ENCODE results near the gene ANKRD23. TPM values are rescaled to one million over a fixed set of nuclear protein-coding genes. Genes with fewer than 3 reads are reported as not detected.

ANKRD23 gene
- total RNA-seq, 2 experiments from 2014 or later = 6.5 to 6.7 TPM

DNA sequence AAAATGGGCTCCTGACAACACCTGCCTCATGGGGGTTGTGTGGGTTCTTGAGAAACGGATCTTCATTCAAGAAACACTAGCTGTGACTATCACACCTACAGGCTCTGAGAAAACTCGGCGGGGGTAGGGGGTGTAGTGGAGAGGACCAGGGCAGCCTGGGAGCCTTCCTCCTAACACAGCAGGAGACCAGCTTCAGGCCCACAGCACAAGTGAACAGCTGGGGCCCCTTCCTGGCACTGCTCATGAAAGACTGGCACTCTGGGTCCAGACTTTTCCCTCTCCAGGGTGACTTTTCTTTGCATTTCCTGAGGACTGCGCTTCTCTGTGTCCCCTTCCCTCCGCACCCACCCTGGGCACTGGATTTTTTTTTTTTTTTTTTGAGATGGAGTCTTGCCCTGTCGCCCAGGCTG lies 33.2 kb upstream of the ANKRD23 start:
- DNase-seq (ENCODE audit: low spot score) = no peak
- ChIA-PET POLR2A (no interaction called here), CTCF (ENCODE audit: unreplicated experiment) (no interaction called here)
- Histone ChIP-seq H3K4me2 (ENCODE audit: low read length) (no peak overlapping the region), H3K36me3 (ENCODE audit: insufficient read depth, low read length) (no peaks in the 10 kb centered on the region), H3K4me3 (ENCODE audit: low read depth, low read length, poor library complexity, severe bottlenecking) (no peak overlapping the region), H3K79me2 (ENCODE audit: insufficient read depth, low read depth, low read length) (no peaks in the 10 kb centered on the region), H3K4me1 (ENCODE audit: insufficient read depth, low read length, poor library complexity, severe bottlenecking) (peaks cover 3% of the 10 kb centered on the region), H3K27ac (ENCODE audit: low read depth, low read length, poor library complexity, severe bottlenecking) (no peak overlapping the region), H3K9me3 (ENCODE audit: low read length) (no peaks in the 10 kb centered on the region), H4K20me1 (ENCODE audit: insufficient read depth, low read length) (no peaks in the 10 kb centered on the region), H3K9me2 (ENCODE audit: insufficient read depth, low read length) (no peaks in the 10 kb centered on the region), H2AFZ (ENCODE audit: low read length) (no peak overlapping the region)
- TF ChIP-seq, protein P1, sequence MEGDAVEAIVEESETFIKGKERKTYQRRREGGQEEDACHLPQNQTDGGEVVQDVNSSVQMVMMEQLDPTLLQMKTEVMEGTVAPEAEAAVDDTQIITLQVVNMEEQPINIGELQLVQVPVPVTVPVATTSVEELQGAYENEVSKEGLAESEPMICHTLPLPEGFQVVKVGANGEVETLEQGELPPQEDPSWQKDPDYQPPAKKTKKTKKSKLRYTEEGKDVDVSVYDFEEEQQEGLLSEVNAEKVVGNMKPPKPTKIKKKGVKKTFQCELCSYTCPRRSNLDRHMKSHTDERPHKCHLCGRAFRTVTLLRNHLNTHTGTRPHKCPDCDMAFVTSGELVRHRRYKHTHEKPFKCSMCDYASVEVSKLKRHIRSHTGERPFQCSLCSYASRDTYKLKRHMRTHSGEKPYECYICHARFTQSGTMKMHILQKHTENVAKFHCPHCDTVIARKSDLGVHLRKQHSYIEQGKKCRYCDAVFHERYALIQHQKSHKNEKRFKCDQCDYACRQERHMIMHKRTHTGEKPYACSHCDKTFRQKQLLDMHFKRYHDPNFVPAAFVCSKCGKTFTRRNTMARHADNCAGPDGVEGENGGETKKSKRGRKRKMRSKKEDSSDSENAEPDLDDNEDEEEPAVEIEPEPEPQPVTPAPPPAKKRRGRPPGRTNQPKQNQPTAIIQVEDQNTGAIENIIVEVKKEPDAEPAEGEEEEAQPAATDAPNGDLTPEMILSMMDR (conservative IDR thresholded peaks at IDR 0.05; ENCODE audit: low read length) = no peak
- TF ChIP-seq EZH2phosphoT487 (IDR thresholded peaks at IDR 0.05; ENCODE audit: borderline replicate concordance, low read depth, low read length) = no peak
- intact Hi-C loops (cut with micrococcal nuclease; ENCODE audit: unreplicated experiment) = no loop called here
- BruUV-seq (replicated peaks) = no TSS peak

- Histone ChIP-seq H3K79me2 (ENCODE audit: insufficient read depth, low read depth, low read length) (no peaks in the 10 kb centered on the region), H2AFZ (ENCODE audit: low read length) (no peak overlapping the region), H3K4me3 (ENCODE audit: low read depth, low read length, poor library complexity, severe bottlenecking) (no peak overlapping the region), H3K9me2 (ENCODE audit: insufficient read depth, low read length) (no peaks in the 10 kb centered on the region), H3K4me2 (ENCODE audit: low read length) (no peak overlapping the region), H3K9me3 (ENCODE audit: low read length) (no peaks in the 10 kb centered on the region), H3K4me1 (ENCODE audit: insufficient read depth, low read length, poor library complexity, severe bottlenecking) (peaks cover 3% of the 10 kb centered on the region), H3K27ac (ENCODE audit: low read depth, low read length, poor library complexity, severe bottlenecking) (no peak overlapping the region), H4K20me1 (ENCODE audit: insufficient read depth, low read length) (no peaks in the 10 kb centered on the region), H3K36me3 (ENCODE audit: insufficient read depth, low read length) (no peaks in the 10 kb centered on the region)
- TF ChIP-seq, protein P1 (conservative IDR thresholded peaks at IDR 0.05; ENCODE audit: low read length) = no peak
- TF ChIP-seq EZH2phosphoT487 (IDR thresholded peaks at IDR 0.05; ENCODE audit: borderline replicate concordance, low read depth, low read length) = no peak
- CTCF ChIA-PET (ENCODE audit: unreplicated experiment) = no interaction called here
- intact Hi-C loops (cut with micrococcal nuclease; ENCODE audit: unreplicated experiment) = no loop called here
- POLR2A ChIA-PET = no interaction called here
- no peak for DNase-seq (ENCODE audit: low spot score)
- no TSS peak for BruUV-seq (replicated peaks)
These were observed 32.6 kb upstream of the ANKRD23 start for GRCh38 chr2:96876269-96877041.

- POLR2A ChIA-PET = interaction anchor here (0.6 kb wide), 1 partner anchor 229 kb away, joined by 3 read pairs; no protein-coding TSS in a partner anchor
These were observed 31.9 kb upstream of the ANKRD23 start for GRCh38 chr2:96875498-96876268.

More at GRCh38 chr2:96875498-96876268, 31.9 kb upstream of the ANKRD23 start:
- no peak overlapping the region for H3K27ac ChIP-seq (ENCODE audit: low read depth, low read length, poor library complexity, severe bottlenecking)
- no peak overlapping the region for H2AFZ ChIP-seq (ENCODE audit: low read length)
- no peak for DNase-seq (ENCODE audit: low spot score)
- no peaks in the 10 kb centered on the region for H3K36me3 ChIP-seq (ENCODE audit: insufficient read depth, low read length)
- peaks cover 3% of the 10 kb centered on the region for H3K4me1 ChIP-seq (ENCODE audit: insufficient read depth, low read length, poor library complexity, severe bottlenecking)
- intact Hi-C loops (cut with micrococcal nuclease; ENCODE audit: unreplicated experiment) = no loop called here
- CTCF ChIA-PET (ENCODE audit: unreplicated experiment) = no interaction called here
- TF ChIP-seq EZH2phosphoT487 (IDR thresholded peaks at IDR 0.05; ENCODE audit: borderline replicate concordance, low read depth, low read length) = no peak
- TF ChIP-seq, protein P1 (conservative IDR thresholded peaks at IDR 0.05; ENCODE audit: low read length) = no peak
- H4K20me1 ChIP-seq (ENCODE audit: insufficient read depth, low read length) = no peaks in the 10 kb centered on the region
- no peaks in the 10 kb centered on the region for H3K79me2 ChIP-seq (ENCODE audit: insufficient read depth, low read depth, low read length)
- H3K4me2 ChIP-seq (ENCODE audit: low read length) = no peak overlapping the region
- no peak overlapping the region for H3K4me3 ChIP-seq (ENCODE audit: low read depth, low read length, poor library complexity, severe bottlenecking)
- no peaks in the 10 kb centered on the region for H3K9me2 ChIP-seq (ENCODE audit: insufficient read depth, low read length)
- BruUV-seq (replicated peaks) = no TSS peak
- no peaks in the 10 kb centered on the region for H3K9me3 ChIP-seq (ENCODE audit: low read length)

Measured in OCI-LY7 (cell line).